Measurements from ENCODE around the gene SDC3.

The SDC3 gene

GRCh38 chr1:30847358-30847972 lies 61.1 kb downstream of the SDC3 start:
- DNase-seq (ENCODE audit: low read depth): no peak

- DNase-seq (ENCODE audit: low read depth): no peak
Measured at GRCh38 chr1:30846587-30846986, 62.0 kb downstream of the SDC3 start.

- DNase-seq (ENCODE audit: low read depth): no peak
Measured at GRCh38 chr1:30845904-30846290, 62.7 kb downstream of the SDC3 start.

GRCh38 chr1:30845237-30845903 lies 63.2 kb downstream of the SDC3 start:
- DNase-seq (ENCODE audit: low read depth): no peak

- DNase-seq (ENCODE audit: low read depth): no peak
Measured at GRCh38 chr1:30844631-30845030, 63.9 kb downstream of the SDC3 start.

GRCh38 chr1:30842697-30843354 lies 65.7 kb downstream of the SDC3 start:
- no peak for DNase-seq (ENCODE audit: low read depth)

GRCh38 chr1:30840904-30841598 lies 67.5 kb downstream of the SDC3 start:
- no peak for DNase-seq (ENCODE audit: low read depth)

GRCh38 chr1:30839827-30840359 lies 68.7 kb downstream of the SDC3 start:
- DNase-seq (ENCODE audit: low read depth): no peak

- no peak for DNase-seq (ENCODE audit: low read depth)
Measured at GRCh38 chr1:30838996-30839395, 69.6 kb downstream of the SDC3 start.

- no peak for DNase-seq (ENCODE audit: low read depth)
Measured at GRCh38 chr1:30837653-30838052, 70.9 kb downstream of the SDC3 start.

GRCh38 chr1:30834253-30834652 lies 74.3 kb downstream of the SDC3 start:
- no peak for DNase-seq (ENCODE audit: low read depth)

- DNase-seq (ENCODE audit: low read depth): no peak
Measured at GRCh38 chr1:30830537-30830936, 78.0 kb downstream of the SDC3 start.

GRCh38 chr1:30829889-30830288 lies 78.7 kb downstream of the SDC3 start:
- no peak for DNase-seq (ENCODE audit: low read depth)

GRCh38 chr1:30824736-30825429 lies 83.7 kb downstream of the SDC3 start:
- DNase-seq (ENCODE audit: low read depth): no peak

GRCh38 chr1:30823969-30824735 lies 84.4 kb downstream of the SDC3 start:
- peak; percentile 62 for DNase-seq (ENCODE audit: low read depth)

GRCh38 chr1:30823627-30823968 lies 85.0 kb downstream of the SDC3 start:
- no peak for DNase-seq (ENCODE audit: low read depth)

- DNase-seq (ENCODE audit: low read depth): peak; percentile 9
Measured at GRCh38 chr1:30822966-30823581, 85.5 kb downstream of the SDC3 start.

- DNase-seq (ENCODE audit: low read depth): no peak
Measured at GRCh38 chr1:30822006-30822405, 86.6 kb downstream of the SDC3 start.

GRCh38 chr1:30820299-30820698 lies 88.3 kb downstream of the SDC3 start:
- no peak for DNase-seq (ENCODE audit: low read depth)

Data from activated T-cell treated with anti-CD3 and anti-CD28 coated beads for 48 hours (primary cell).